ENCODE results near the gene VPS13A.

VPS13A gene

DNA sequence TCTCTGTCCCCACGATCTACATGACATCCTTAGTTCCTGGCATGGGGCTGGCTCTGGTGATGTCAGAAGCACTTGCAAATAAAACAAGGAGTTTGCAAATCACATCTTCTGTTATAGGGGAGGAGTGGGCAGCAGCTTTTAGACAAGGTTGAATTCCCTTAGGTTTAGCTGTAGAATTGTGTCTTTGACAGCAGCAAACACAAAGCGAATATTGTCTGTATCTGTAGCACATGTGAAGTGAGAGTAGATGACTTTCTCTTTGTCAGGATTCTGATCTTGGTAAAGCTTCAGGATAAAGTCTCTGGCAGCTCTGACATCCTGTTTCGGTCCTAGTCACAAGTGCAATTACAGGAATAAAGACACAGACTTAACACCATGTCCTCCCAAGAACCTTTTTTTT lies 246.5 kb downstream of the VPS13A start:
- Histone ChIP-seq H3K9me3 (ENCODE audit: low read length) (no peaks in the 10 kb centered on the region), H3K27ac (ENCODE audit: low read depth, low read length, poor library complexity, severe bottlenecking) (no peak overlapping the region), H3K4me1 (ENCODE audit: insufficient read depth, low read length, severe bottlenecking) (no peaks in the 10 kb centered on the region), H3K9ac (ENCODE audit: low read length) (no peak overlapping the region), H2AFZ (ENCODE audit: low read length) (no peak overlapping the region), H3K79me2 (ENCODE audit: insufficient read depth, low read length) (no peaks in the 10 kb centered on the region), H3K9me2 (ENCODE audit: low read depth, low read length) (no peaks in the 10 kb centered on the region), H3K27me3 (ENCODE audit: insufficient read depth, low read length) (no peaks in the 10 kb centered on the region), H3K36me3 (ENCODE audit: insufficient read depth, low read length) (no peaks in the 10 kb centered on the region), H4K20me1 (ENCODE audit: insufficient read depth, low read length) (no peaks in the 10 kb centered on the region), H3K4me3 (ENCODE audit: low read depth, low read length, poor library complexity, severe bottlenecking) (no peak overlapping the region), H3F3A (ENCODE audit: insufficient read depth, low read length) (no peaks in the 10 kb centered on the region), H3K4me2 (ENCODE audit: low read length) (no peak overlapping the region)
- TF ChIP-seq CTCF (IDR thresholded peaks at IDR 0.05; ENCODE audit: low read length) (no peak), EZH2 (IDR thresholded peaks at IDR 0.05; ENCODE audit: borderline replicate concordance, low read length) (no peak)

DNA sequence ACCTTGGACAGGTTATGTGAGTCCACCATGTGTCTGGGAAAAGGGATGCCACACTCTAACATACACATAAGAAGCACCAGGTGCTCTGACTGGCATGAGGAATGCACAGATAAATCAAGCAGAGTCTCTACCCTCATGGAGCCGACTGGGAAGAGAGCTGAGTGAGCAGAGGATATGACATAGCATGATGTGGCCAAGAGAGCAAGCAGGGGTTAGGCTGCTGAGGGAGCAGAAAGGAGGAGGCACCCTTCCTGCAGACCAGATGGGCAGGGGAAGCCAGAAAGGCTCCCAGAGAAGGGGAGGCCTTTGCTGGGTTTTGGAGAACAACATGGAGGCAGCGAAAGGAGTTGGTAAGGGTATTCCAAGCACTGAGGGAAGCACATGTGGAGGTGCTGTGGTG lies 247.7 kb downstream of the VPS13A start:
- Histone ChIP-seq H3K9ac (ENCODE audit: low read length) (no peak overlapping the region), H3K4me1 (ENCODE audit: insufficient read depth, low read length, severe bottlenecking) (no peaks in the 10 kb centered on the region), H3F3A (ENCODE audit: insufficient read depth, low read length) (no peaks in the 10 kb centered on the region), H2AFZ (ENCODE audit: low read length) (no peak overlapping the region), H3K9me3 (ENCODE audit: low read length) (no peaks in the 10 kb centered on the region), H3K36me3 (ENCODE audit: insufficient read depth, low read length) (no peaks in the 10 kb centered on the region), H3K27ac (ENCODE audit: low read depth, low read length, poor library complexity, severe bottlenecking) (no peak overlapping the region), H4K20me1 (ENCODE audit: insufficient read depth, low read length) (no peaks in the 10 kb centered on the region), H3K27me3 (ENCODE audit: insufficient read depth, low read length) (no peaks in the 10 kb centered on the region), H3K9me2 (ENCODE audit: low read depth, low read length) (no peaks in the 10 kb centered on the region), H3K79me2 (ENCODE audit: insufficient read depth, low read length) (no peaks in the 10 kb centered on the region), H3K4me3 (ENCODE audit: low read depth, low read length, poor library complexity, severe bottlenecking) (no peak overlapping the region), H3K4me2 (ENCODE audit: low read length) (no peak overlapping the region)
- TF ChIP-seq CTCF (IDR thresholded peaks at IDR 0.05; ENCODE audit: low read length) (no peak), EZH2 (IDR thresholded peaks at IDR 0.05; ENCODE audit: borderline replicate concordance, low read length) (no peak)

DNA sequence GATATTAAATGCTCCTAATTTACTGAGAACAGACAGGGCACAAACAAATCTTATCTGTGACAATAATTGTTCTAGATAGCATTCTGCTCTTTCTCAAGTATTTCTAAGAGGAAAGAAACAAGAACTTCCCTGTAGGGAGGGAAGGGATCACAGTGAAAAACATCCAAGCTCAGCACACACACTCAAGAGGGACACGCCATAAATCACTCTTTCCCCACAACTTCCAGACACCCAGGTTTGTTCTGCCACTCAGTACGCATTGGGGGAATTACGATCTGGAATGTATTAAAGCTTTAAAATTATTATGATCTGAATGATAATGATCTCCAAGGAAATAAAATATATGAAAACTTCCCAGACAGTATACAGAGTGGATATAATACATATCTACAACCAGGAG lies 249.4 kb downstream of the VPS13A start:
- Histone ChIP-seq H3K4me3 (ENCODE audit: low read depth, low read length, poor library complexity, severe bottlenecking) (no peak overlapping the region), H3K4me2 (ENCODE audit: low read length) (no peak overlapping the region), H3K9ac (ENCODE audit: low read length) (no peak overlapping the region), H3F3A (ENCODE audit: insufficient read depth, low read length) (no peaks in the 10 kb centered on the region), H3K36me3 (ENCODE audit: insufficient read depth, low read length) (no peaks in the 10 kb centered on the region), H3K27ac (ENCODE audit: low read depth, low read length, poor library complexity, severe bottlenecking) (no peak overlapping the region), H2AFZ (ENCODE audit: low read length) (no peak overlapping the region), H3K79me2 (ENCODE audit: insufficient read depth, low read length) (no peaks in the 10 kb centered on the region), H3K27me3 (ENCODE audit: insufficient read depth, low read length) (no peaks in the 10 kb centered on the region), H3K9me2 (ENCODE audit: low read depth, low read length) (no peaks in the 10 kb centered on the region), H4K20me1 (ENCODE audit: insufficient read depth, low read length) (no peaks in the 10 kb centered on the region), H3K9me3 (ENCODE audit: low read length) (no peaks in the 10 kb centered on the region), H3K4me1 (ENCODE audit: insufficient read depth, low read length, severe bottlenecking) (no peaks in the 10 kb centered on the region)
- TF ChIP-seq CTCF (IDR thresholded peaks at IDR 0.05; ENCODE audit: low read length): no peak
- no peak for TF ChIP-seq EZH2 (IDR thresholded peaks at IDR 0.05; ENCODE audit: borderline replicate concordance, low read length)

Data from OCI-LY1 (cell line).